ENCODE measurements around the gene ZNF805. TPM values are rescaled to one million over a fixed set of nuclear protein-coding genes. Genes with fewer than 3 reads are reported as not detected.
"Not testable (repeated sequence)": the region's sequence is repeated elsewhere in the genome, so short reads cannot be mapped to it uniquely, and the experiment has no call there.

Gene ZNF805
- 8.1 and 8.4 TPM in 2 replicates for total RNA-seq

DNA sequence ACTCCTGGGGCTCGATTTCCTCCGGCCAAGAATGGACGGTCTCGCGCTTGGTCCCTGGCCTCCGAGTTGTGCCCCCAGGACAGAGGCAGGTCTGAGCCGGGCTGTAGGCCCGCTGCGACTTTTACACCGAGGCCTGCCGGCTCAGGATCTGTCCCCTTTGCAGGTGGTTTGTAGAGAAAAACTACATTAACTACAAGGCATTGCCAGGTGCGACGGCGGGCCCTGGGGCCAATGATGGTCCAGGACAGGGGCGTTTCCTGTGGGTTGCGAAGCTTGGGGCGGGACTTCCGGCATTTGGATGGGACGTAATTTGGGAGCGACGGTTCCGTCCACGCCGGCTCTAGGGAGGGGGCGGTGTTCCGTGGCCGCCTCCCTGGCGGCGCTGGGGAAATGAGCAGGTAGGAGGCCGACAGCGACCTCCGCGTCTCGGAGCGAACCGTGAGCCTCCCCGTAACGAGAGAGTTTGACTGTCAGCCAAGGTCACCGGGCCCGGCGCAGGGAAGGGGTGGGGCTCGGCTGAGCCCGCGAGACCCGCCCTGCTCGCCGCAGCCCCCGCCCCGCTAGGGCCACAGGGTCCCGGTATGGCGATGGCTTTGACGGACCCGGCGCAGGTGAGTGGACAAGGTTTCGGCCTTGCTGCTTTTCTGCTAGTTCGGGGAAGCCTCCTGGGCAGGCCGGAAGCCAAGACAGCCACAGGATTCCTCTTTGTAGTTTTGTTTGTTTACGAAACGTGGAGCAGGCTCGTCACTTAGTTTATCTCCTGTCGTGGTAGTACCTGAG lies at the start of gene ZNF805:
TSS of gene ZNF805 (plus strand) at position 322 of the 780 bp plus-strand sequence. CDS start at position 582, 260 bp downstream.
- intact Hi-C loops (cut with micrococcal nuclease), result loop anchor here (1.0 to 2.0 kb wide), 10 partner anchors 40 to 676 kb away; partner anchors contain the start of genes TRAPPC2B, ZNF17, ZNF211 and ZNF264

DNA sequence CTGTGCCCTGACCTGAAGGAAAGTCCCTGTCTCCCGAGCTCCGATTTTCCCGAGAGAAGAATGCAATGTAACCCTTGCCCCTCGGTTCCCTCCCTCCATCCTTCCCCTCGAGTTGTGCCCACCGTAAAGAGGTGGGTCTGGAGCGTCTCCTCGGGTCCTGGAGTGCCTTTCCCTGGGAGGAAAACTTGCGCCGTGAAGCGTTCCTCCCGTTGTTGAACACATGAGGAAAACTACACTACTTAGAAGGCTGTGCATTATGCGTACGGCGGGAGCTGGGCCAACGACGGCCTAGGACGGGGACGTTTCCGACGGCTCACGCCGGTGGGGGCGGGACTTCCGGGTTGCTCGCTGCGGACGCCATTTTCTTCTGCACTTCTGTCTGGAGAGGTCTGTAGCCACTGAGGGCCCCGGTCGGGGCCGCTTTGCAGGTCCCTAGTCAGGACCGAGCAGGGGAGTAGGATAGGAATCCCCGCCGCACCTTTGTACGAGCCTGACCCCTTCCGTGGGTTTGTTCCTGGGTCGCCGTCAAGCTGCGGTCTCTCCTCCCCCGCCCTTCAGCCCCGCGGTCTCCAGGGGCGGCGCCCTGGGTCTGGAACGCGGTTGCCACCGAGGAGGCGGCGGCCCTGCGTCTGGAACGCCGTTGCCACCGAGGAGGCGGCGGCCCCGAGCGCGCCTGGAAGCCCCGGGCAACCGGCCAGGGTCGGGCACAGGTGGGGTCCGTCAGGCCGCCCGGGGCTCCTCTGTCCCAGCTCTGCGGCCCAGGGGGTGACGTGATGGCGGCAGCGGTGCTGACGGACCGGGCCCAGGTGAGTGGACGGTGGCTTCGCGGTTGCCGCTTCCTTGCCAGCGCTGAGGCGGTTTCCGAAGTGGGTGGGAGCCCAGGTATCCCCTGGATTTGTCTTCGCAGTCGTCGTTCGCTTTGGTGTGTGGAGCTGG lies 49.0 kb upstream of the ZNF805 start, which contains the start of gene ZNF264:
TSS of gene ZNF264 (plus strand) at position 360 of the 936 bp plus-strand sequence. CDS start at position 774, 414 bp downstream.
- intact Hi-C loops (cut with micrococcal nuclease), result loop anchor here (1.0 to 5.0 kb wide), 7 partner anchors 49 to 244 kb away; partner anchors contain the start of genes TRAPPC2B, ZNF17, ZNF460 and ZNF543

DNA sequence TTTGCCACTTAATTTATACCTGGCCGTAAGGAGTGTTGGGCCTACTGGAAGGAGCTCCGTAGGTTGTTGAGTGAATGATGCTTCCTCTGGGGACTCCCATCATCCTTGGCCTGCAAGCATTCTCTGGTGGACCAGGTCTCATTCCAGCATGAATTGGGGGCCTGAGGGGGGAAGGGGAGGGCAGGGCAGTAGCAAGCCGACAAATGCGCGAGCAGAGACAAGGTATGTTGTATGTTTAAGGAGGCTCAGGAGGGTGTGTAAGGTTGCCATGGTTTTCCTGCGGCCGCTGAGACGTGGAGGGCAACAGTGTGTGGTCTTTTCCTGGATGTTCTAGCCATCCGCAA lies 48.4 kb upstream of the ZNF805 start:
- intact Hi-C loops (cut with micrococcal nuclease), result loop anchor here (5.0 kb wide), 1 partner anchor 130 kb away; the partner anchor contains the start of gene ZNF543

DNA sequence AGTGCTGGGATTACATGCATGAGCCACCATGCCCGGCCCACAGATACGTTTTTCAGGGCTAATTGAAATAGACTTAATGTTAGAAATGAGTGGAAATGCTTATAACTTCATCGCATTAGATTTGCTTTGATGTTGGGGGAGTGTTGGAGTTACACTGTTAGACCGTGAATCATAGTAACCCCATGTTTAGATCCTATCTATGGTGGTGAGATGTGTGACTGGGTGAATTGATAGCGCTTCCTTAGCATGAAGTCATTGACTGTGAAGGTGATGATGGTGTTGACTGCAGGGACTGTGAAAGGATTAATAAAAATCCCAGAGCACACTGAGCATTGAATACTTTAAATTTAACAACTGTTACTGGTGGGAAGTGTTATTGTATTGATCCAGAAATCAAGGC lies 47.4 kb upstream of the ZNF805 start:
- intact Hi-C loops (cut with micrococcal nuclease), result loop anchor here (5.0 kb wide), 1 partner anchor 129 kb away; the partner anchor contains the start of gene ZNF543

DNA sequence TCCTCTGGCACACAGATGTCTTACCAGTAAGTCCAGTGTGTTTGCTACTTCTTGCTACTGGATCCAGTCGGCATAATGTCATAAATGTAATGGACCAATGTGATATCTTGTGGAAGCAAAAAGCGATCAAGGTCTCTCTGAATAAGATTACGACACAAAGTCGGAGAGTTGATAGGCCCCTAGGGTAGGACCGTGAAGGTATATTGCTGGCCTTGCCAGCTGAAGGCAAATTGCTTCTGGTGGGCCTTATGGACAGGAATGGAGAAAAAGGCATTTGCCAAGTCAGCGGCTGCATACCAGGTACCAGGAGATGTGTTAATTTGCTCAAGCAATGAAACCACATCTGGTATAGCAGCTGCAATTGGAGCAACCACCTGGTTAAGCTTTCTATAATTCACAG lies 42.6 kb upstream of the ZNF805 start:
- intact Hi-C loops (cut with micrococcal nuclease), result not testable (repeated sequence)

DNA sequence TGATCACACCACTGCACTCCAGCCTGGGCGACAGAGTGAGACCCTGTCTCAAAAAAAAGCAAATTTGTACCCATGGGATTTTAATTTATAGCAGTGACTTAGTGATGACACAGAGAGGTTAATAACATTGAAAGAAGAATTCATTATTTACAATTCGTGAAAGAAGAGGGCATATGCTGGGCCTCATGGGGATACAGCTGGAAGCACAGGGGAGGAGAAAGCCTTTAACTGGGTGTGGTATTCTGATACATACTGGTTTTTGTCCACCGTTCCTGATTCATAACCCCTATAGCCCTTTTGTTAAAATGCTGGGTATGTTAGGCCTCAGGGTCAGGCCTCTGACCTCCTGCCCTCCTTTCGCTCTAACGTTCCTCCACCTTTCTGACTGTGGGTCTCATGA lies 38.3 kb upstream of the ZNF805 start:
- intact Hi-C loops (cut with micrococcal nuclease), result no loop called here

DNA sequence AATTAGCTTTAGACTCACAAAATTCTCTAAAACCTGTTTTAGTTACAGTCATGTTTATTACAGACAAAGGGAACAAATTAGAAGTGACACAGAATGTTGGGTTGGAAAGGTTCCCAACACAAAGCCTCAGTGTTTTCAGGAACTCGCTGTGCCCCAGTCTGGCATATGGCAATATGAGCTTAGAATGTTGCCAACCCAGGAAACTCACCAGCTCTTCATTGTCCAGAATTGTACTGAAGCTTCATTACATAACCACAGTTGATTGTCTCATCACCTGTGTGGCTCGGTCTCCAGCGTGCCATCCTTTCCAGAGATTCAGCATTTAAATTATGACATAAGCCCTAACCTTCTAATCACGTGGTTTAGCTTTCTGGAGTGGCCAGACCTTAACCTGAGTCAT lies 30.1 kb upstream of the ZNF805 start:
- intact Hi-C loops (cut with micrococcal nuclease), result no loop called here

DNA sequence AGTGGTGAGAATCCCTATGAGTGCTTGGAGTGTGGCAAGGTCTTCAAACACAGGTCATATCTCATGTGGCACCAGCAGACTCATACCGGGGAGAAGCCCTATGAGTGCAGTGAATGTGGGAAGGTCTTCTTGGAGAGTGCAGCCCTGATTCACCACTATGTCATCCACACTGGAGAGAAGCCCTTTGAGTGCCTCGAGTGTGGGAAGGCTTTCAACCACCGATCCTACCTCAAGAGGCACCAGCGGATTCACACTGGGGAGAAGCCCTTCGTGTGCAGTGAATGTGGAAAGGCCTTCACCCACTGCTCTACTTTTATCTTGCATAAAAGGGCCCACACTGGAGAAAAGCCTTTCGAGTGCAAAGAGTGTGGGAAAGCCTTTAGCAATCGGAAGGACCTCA lies 28.3 kb upstream of the ZNF805 start:
- intact Hi-C loops (cut with micrococcal nuclease), result no loop called here

DNA sequence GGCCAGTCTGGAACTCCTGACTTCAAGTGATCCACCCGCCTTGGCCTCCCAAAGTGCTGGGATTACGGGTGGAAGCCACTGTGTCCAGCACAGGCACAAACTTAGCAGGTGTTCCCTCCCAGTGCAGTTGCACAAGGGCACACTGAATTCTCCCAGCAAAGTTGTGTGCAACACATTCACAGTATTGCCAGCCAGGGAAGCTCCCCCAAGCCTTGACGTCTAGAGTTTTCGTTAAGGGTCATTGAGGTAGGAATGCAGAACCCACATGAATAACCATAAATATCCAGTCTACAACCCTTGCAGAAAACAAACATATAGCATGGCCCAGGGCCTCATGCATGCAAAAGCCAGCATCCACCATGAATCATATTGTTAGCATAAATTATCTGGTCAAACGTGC lies 12.9 kb upstream of the ZNF805 start:
- intact Hi-C loops (cut with micrococcal nuclease), result no loop called here

DNA sequence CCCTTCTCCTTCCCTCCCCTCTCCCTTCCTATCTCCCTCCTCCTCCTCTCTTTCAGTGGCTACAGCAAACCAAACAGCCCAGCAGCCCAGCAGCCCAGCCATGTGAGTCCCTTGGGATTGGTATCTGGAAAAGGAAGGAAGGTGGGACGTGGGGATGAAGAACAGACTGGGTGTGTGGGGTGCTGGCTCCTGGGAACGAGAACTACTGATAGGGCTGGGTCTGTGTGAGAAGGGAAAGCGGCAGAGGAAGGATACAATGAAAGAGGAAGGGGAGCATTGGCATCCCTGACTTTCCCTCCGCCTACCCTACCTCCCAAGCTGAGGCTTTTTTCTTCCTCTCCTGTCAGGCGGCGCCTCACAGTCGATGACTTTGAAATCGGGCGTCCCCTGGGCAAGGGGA lies 8.7 kb upstream of the ZNF805 start:
- intact Hi-C loops (cut with micrococcal nuclease), result no loop called here

DNA sequence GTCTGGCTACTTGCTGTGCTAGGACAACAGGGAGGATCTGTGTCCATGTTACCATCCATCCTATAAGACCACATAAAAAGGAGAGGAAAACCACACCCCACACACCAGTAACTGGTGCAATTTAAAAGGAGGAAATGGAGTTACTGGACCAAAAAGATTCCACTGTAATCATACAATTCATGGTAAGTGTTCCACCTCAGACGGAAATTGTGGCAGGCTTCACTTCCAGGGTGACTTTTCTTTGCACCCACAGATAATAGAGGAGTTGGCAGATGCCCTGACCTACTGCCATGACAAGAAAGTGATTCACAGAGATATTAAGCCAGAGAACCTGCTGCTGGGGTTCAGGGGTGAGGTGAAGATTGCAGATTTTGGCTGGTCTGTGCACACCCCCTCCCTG lies 7.2 kb upstream of the ZNF805 start:
- intact Hi-C loops (cut with micrococcal nuclease), result no loop called here

DNA sequence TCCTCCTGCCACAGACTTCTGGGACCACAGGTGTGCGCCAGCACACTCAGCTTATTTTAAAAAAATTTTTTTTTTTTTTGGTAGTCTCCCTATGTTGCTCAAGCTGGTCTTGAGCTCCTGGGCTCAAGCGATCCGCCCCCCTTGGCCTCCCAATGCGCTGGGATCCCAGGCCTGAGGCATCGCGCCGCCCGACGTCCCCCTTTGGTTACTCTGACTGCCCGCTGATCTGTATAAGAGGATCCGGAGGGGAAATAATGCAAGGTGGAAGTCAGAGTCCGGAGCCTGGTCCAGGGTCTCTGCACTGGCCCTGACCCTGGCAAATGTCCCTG lies 486 bp upstream of the ZNF805 start:
- intact Hi-C loops (cut with micrococcal nuclease), result loop anchor here (1.0 to 2.0 kb wide), 10 partner anchors 40 to 677 kb away; partner anchors contain the start of genes TRAPPC2B, ZNF17, ZNF211 and ZNF264

DNA sequence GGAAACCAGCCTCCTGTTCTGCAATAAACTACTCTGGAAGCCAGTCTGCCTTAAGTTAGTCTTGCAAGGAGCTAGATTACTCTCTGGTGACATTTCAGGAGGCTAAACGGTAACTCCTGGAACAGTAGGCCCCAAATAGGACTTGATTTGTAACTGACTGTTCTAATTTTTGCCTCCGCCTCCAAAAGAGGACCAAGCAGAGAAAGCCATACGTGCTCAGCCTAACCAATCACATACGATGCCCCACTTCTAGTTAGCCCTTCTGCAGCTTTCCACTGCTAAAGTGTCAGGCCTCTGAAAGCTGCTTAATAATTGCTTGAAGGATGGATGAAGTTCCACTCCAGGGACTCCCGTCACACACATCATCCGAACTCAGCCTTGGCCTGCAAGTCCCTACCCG lies 744 bp downstream of the ZNF805 start:
- intact Hi-C loops (cut with micrococcal nuclease), result loop anchor here (2.0 kb wide), 1 partner anchor 676 kb away; the partner anchor contains the start of gene ZNF417

DNA sequence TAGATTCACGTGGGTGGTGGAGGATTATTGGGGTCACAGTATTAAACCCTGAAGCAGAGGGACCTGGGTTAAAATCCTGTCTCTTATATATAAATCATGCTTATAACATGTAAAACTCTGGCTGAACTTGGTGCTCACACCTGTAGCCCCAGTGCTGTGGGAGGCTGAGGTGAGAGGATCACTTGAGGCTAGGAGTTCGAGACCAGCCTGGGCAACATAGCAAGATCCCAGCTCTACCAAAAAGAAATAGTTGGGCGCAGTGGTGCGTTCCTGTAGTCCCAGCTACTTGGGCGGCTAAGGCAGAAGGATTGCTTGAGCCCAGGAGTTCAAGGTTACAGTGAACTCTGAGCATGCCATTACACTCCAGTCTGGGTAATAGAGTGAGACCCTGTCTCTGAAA lies 2.4 kb downstream of the ZNF805 start:
- intact Hi-C loops (cut with micrococcal nuclease), result no loop called here

DNA sequence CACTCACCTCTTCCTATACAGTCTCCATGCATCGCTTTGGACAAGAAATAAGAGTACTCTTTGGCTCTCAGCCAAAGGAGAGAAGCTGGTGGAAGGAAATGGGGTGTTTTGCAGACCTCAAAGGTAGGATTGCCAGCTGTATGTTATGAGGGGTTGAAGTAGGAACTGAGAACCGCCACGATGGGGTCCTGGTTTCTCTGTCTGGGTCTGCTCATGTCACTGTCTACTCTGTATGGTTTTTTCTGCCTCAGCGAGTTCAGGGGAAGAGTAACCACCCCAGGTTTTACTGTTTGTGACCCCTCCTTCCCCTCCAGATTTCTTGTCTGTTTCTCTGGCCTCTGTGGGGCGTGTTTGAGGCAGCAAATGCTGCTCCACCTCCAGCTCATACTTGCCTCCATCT lies 4.1 kb downstream of the ZNF805 start:
- intact Hi-C loops (cut with micrococcal nuclease), result no loop called here

DNA sequence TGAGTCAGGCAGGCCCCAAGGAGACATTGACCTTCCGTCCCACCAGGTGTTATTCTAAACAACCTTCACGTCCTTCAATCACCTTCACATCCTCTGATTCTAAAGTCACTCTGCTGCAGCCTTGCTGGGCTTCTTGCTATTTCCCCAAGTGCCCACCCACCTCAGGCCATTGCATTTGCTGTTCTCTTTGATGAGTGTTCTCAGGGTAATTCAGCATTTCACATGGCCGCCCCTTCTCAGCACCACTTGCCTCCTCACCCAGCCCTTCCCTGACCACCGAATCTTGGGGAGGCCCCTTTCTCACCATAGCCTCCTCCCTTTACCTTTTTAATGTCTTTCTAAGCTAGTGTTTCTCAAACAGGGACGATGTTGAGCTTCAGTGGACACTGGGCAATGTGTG lies 4.6 kb downstream of the ZNF805 start:
- intact Hi-C loops (cut with micrococcal nuclease), result no loop called here

DNA sequence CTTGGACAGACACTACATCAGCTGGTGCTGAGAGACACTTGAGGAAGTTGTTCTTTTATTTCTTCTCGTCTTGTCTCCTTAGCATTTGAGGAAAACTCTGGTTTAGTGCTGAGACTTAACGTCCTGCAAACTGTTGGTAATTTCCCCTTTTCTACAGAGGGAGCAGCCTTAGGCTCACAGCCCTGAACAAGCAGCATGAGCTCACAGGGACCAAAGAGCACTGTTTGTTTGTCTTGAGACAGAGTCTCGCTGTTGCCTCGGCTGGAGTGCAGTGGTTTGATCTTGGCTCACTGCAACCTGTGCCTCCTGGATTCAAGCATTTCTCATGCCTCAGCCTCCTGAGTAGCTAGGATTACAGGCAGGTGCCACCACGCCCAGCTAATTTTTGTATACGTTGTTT lies 5.5 kb downstream of the ZNF805 start:
- intact Hi-C loops (cut with micrococcal nuclease), result no loop called here

DNA sequence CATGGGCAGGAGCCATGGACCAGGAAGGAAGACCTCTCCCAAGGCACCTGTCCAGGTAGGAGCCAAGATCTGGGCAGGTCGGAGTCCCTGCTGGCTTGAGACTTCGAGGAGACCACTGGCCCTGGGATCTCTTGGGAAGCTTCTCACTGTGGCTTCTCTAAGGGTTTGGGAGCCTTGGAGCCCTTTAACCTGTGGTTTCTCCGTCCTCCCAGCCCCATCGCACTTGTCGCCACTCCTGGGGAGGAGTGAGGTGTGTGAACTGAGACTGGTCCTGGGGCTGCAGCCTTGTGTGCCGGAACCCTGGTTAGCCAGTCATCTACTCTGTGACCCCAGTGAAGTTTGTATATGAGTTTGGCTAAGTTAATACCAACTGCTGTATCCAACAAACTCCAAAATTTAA lies 8.2 kb downstream of the ZNF805 start:
- intact Hi-C loops (cut with micrococcal nuclease), result no loop called here

DNA sequence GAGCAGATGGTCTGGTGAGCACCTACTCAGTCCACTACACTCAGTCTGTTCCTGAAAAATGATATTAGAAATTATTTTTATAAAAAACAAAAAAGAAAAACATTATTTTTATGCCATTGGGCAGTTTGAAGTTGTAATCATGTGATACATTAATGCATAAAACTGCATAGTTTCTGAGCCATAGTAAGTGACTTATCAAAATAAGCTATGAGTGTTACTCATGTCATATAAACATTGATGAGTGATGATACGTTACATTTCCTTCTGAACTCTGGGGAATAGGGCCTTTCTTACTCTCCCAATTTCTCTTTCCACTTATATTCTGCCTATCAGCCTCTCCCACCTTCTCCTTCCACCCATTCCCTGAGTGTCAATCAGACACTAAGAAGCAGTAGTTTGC lies 8.9 kb downstream of the ZNF805 start:
- intact Hi-C loops (cut with micrococcal nuclease), result no loop called here

DNA sequence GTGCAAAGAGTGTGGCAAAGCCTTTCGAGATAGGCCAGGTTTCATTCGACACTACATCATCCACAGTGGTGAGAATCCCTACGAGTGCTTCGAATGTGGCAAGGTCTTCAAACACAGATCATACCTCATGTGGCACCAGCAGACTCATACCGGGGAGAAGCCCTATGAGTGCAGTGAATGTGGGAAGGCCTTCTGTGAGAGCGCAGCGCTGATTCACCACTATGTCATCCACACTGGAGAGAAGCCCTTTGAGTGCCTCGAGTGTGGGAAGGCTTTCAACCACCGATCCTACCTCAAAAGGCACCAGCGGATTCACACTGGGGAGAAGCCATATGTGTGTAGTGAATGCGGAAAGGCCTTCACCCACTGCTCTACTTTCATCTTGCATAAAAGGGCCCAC lies 13.3 kb downstream of the ZNF805 start:
- intact Hi-C loops (cut with micrococcal nuclease), result not testable (repeated sequence)

DNA sequence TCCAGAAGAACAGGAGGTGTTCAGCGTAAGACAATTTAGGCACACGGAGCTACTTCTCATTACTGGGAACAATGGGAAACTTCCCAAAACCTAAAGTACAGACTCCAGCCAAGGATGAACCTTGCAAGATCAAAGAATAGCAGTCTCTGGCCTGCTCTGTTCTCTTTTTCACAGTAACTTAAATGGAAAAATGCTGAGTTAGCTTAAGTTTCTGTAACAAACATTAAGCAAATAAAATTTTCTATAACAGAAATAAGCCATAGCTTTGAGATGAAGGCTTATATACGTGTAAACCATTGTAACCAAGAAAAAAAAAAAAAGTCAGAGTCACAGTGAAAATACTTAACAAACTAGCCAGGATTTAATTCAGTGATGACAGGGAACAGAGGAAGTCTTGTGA lies 21.6 kb downstream of the ZNF805 start:
- intact Hi-C loops (cut with micrococcal nuclease), result no loop called here

DNA sequence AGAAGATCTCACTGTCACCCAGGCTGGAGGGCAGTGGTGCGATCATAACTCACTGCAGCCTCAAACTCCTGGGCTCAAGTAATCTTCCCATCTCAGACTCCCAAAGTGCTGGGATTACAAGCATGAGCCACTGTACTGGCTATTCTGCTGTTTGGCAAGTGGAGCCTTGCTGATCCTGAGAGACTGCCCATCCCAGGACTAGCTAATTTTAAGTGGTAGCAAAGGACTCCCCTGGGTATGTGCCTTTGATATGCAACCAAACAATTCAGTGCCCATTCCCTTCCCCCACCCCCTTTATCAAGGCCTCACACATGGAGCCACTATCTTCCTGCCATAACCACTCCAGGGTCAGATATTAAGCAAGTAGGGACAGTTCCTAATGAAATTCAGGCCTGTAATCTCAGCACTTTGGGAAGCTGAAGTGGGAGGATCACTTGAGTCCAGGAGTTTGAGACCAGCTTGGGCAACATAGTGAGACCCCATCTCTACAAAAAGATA lies 22.9 kb downstream of the ZNF805 start:
- intact Hi-C loops (cut with micrococcal nuclease), result no loop called here

All from T-helper 2 cell treated with Interferon-gamma antibody and Interleukin-4, amounts not matched to agents 100 ng/mL and 5 ng/mL, for 36 hours (primary cell).